ENCODE data around the gene SP1. TPM values are rescaled to one million over a fixed set of nuclear protein-coding genes. Genes with fewer than 3 reads are reported as not detected.

The SP1 gene
- total and polyA plus RNA-seq, 2 of the 4 experiments (the other 2 are of a cell fraction) = 19.7 to 53.6 TPM

- Histone ChIP-seq H3K4me2 (ENCODE audit: low read depth, low read length) (no peak overlapping the region), H3K23ac (ENCODE audit: low read depth, low read length) (no peak overlapping the region), H3K18ac (ENCODE audit: low read depth, low read length) (no peak overlapping the region), H2AFZ (replicated peaks; ENCODE audit: low read length, poor library complexity) (no peak overlapping the region), H3K56ac (ENCODE audit: extremely low read depth, insufficient read depth, low read length) (no peak overlapping the region), H2BK120ac (ENCODE audit: low read depth, low read length) (no peak overlapping the region), H3K9me3 (ENCODE audit: control insufficient read depth, insufficient read depth, low read length) (no peaks in the 10 kb centered on the region), H3K4ac (ENCODE audit: low read depth, low read length) (no peak overlapping the region), H3K14ac (replicated peaks; ENCODE audit: low read depth, low read length) (no peak overlapping the region), H3K27me3 (ENCODE audit: control insufficient read depth, insufficient read depth, low read length) (peaks cover 6% of the 10 kb centered on the region; the same call in 1 of the 2 replicates), H3K9ac (ENCODE audit: low read depth, low read length) (no peak overlapping the region), H3K36me3 (ENCODE audit: control insufficient read depth, insufficient read depth, low read length) (no peaks in the 10 kb centered on the region), H3K4me3 (ENCODE audit: insufficient read depth, low read depth, low read length) (no peak overlapping the region), H3K27ac (ENCODE audit: insufficient read depth, low read length) (no peak overlapping the region), H4K20me1 (ENCODE audit: insufficient read depth, low read length) (no peaks in the 10 kb centered on the region), H4K91ac (ENCODE audit: insufficient read depth, low read depth, low read length) (no peak overlapping the region), H4K8ac (ENCODE audit: low read depth in 2 of 2, low read length in 2 of 2) (no peak overlapping the region), H3K9me1 (ENCODE audit: insufficient read depth, low read length) (0 out of 2 replicates have a peak, but pooled peaks cover 4% of the 10 kb centered on the region), H4K5ac (ENCODE audit: low read depth, low read length) (no peak overlapping the region), H2BK15ac (ENCODE audit: low read depth, low read length) (no peak overlapping the region), H2BK20ac (ENCODE audit: low read depth, low read length) (no peak overlapping the region), H3K4me1 (ENCODE audit: control insufficient read depth, insufficient read depth, low read length) (peaks cover 9% of the 10 kb centered on the region), H2AK5ac (ENCODE audit: low read depth, low read length) (no peak overlapping the region), H3K79me1 (ENCODE audit: low read depth in 1 of 2, low read length in 2 of 2) (0 out of 4 replicates have a peak, but pooled peaks cover 0 to 3% of the 10 kb centered on the region in 2 experiments), H2AK9ac (replicated peaks; ENCODE audit: low read depth, low read length, poor library complexity) (no peak overlapping the region), H2BK5ac (ENCODE audit: low read depth, low read length, poor library complexity, severe bottlenecking) (no peak overlapping the region)
- intact Hi-C loops (cut with micrococcal nuclease) (no loop called here), in situ Hi-C loops (cut with MboI; ENCODE audit: low sequenced_read_pairs) (loop anchor here (5.0 kb wide), 1 partner anchor 62 kb away; no protein-coding TSS in a partner anchor), dilution Hi-C loops (cut with HindIII; ENCODE audit: low sequenced_read_pairs, unreplicated experiment) (no loop called here)
- no TSS peak for BruUV-seq (replicated peaks)
- ATAC-seq (ENCODE audit: low read depth) = no peak
- CTCF ChIA-PET = no interaction called here
- no peak for TF ChIP-seq CHD1 (IDR thresholded peaks at IDR 0.05; ENCODE audit: low read depth, low read length)
- TF ChIP-seq RCOR1 (IDR thresholded peaks at IDR 0.05; ENCODE audit: insufficient replicate concordance, low read length) = no peak
- TF ChIP-seq MXI1 (IDR thresholded peaks at IDR 0.05; ENCODE audit: borderline replicate concordance, low read depth, low read length) = no peak
- TF ChIP-seq RFX5 (IDR thresholded peaks at IDR 0.05; ENCODE audit: low read depth, low read length) = no peak
- no peak for TF ChIP-seq BHLHE40 (IDR thresholded peaks at IDR 0.05; ENCODE audit: low read depth, low read length)
- no peak for TF ChIP-seq MAZ (IDR thresholded peaks at IDR 0.05; ENCODE audit: borderline replicate concordance, low read depth, low read length)
- TF ChIP-seq CEBPB (IDR thresholded peaks at IDR 0.05; ENCODE audit: low read depth, low read length) = no peak
- no peak for TF ChIP-seq SMC3 (IDR thresholded peaks at IDR 0.05; ENCODE audit: low read depth, low read length)
- TF ChIP-seq FOS (IDR thresholded peaks at IDR 0.05; ENCODE audit: low read depth, low read length) = no peak
- TF ChIP-seq POLR2A (IDR thresholded peaks at IDR 0.05; ENCODE audit: low read depth, low read length) = no peak
- TF ChIP-seq NFE2L2 (IDR thresholded peaks at IDR 0.05; ENCODE audit: low read depth, low read length) = no peak
- no peak for TF ChIP-seq ELK1 (IDR thresholded peaks at IDR 0.05; ENCODE audit: borderline replicate concordance, low read depth, low read length)
- TF ChIP-seq RAD21 (IDR thresholded peaks at IDR 0.05; ENCODE audit: low read length) = no peak
- no peak for TF ChIP-seq CTCF (conservative IDR thresholded peaks at IDR 0.05; ENCODE audit: low read depth, low read length)
- POLR2A ChIA-PET (ENCODE audit: unreplicated experiment) = no interaction called here
- 100% methylated on average over 1 of the region's 2 CpGs; no CpG with 5 or more reads in 1 of the 2 experiments for WGBS, 2 experiments (ENCODE audit: extremely low coverage in 2 of 2, insufficient read length in 1 of 2)
- DNase-seq = no peak
These were observed 39.8 kb downstream of the SP1 start for GRCh38 chr12:53419756-53420155.

All from IMR-90 (cell line).